Measurements from ENCODE around the gene GTF2H1. TPM values are rescaled to one million over a fixed set of nuclear protein-coding genes. Genes with fewer than 3 reads are reported as not detected.
"Not testable (repeated sequence)": the region's sequence is repeated elsewhere in the genome, so short reads cannot be mapped to it uniquely, and the experiment has no call there.

The GTF2H1 gene
- total RNA-seq, 1 donor from 2014 or later, result 42.4 TPM

DNA sequence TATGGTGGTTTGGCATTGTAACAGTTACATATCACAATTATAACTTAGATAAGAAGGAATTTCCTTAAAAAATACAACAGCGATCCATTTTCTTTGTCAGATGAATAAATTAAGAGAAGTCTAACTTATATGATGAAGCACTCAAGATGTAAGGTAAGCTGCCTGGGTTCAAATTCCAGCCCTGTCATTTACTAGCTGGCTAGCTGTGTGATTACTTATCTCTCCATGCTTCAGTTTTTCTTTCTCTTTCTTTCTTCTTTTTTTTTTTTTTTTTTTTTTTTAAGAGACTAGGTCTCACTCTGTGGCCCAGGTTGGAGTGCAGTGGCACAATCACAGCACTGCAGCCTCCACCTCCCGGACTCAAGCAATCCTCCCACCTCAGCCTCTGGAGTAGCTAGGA, 49.8 kb downstream of the GTF2H1 start:
- no peak for DNase-seq (ENCODE audit: low read depth in 2 of 2)

DNA sequence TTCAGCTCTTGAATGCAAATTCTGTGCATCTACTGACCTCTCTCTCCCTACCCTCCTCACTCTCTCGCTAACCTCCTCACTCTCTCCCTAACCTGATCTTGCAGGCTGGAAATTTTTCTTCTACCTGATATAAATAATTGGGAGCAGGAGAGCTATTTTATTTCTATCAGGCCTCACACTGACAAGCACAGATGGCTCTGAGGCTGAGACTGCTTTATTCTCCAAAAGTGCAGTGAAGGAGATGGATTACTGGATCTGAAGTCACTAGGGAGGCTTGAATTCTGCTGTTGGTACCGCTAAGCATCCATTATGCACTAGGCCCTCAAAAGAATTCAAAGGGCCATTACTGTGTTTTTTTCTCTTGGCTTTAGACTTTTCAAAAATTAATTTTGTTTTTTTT, 52.6 kb downstream of the GTF2H1 start:
- DNase-seq (ENCODE audit: low read depth in 2 of 2), result no peak

- no peak for DNase-seq (ENCODE audit: low read depth in 2 of 2)
Observed at GRCh38 chr11:18375941-18376340, 53.6 kb downstream of the GTF2H1 start.

DNA sequence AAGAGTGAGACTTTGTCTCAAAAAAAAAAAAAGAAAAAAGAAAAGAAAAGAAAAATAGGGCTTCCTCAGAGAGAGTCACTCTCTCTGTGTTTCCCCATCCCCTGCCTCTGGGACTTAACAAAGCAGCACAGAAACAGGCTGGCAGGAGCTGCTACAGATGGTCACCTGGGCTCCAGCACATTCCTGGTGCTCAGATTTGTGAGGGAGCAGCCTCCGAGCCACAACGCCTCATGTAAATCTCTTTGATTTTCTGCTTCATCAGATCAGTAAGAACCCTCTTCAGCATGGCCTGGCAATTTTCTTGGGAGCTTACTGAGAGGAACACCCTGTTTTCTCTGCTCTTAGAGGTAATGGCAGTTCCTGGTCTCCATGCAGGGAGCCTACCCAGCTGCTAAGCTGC, 56.8 kb downstream of the GTF2H1 start:
- no peak for DNase-seq (ENCODE audit: low read depth in 2 of 2)

GRCh38 chr11:18383388-18384156, 61.2 kb downstream of the GTF2H1 start:
- DNase-seq (ENCODE audit: low read depth in 2 of 2), result peak in 1 of 2 donors; percentile 85

- DNase-seq (ENCODE audit: low read depth in 2 of 2), result peak in 1 of 2 donors; percentile 75
Observed at GRCh38 chr11:18384157-18384641, 61.8 kb downstream of the GTF2H1 start.

DNA sequence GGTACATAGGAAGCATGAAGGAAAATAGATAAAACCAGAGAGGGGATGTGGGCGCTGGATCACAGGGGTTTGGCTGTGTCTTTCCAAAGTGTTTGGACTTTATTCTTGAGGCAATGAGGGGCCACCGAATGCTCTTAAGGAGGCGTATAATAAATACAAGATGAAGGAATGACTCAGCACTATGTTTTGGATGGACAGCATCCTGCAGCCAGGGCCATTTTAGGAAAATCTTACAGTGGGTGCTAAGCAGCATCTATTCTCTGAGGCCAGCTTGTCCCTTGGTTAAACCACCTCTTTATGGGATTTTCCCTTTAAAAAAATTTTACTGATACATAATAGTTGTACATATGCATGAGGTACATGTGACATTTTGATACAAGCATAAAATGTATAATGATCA, 67.7 kb downstream of the GTF2H1 start:
- no peak for DNase-seq (ENCODE audit: low read depth in 2 of 2)

GRCh38 chr11:18392434-18393321, 70.3 kb downstream of the GTF2H1 start:
- DNase-seq (ENCODE audit: low read depth in 2 of 2), result no peak

DNA sequence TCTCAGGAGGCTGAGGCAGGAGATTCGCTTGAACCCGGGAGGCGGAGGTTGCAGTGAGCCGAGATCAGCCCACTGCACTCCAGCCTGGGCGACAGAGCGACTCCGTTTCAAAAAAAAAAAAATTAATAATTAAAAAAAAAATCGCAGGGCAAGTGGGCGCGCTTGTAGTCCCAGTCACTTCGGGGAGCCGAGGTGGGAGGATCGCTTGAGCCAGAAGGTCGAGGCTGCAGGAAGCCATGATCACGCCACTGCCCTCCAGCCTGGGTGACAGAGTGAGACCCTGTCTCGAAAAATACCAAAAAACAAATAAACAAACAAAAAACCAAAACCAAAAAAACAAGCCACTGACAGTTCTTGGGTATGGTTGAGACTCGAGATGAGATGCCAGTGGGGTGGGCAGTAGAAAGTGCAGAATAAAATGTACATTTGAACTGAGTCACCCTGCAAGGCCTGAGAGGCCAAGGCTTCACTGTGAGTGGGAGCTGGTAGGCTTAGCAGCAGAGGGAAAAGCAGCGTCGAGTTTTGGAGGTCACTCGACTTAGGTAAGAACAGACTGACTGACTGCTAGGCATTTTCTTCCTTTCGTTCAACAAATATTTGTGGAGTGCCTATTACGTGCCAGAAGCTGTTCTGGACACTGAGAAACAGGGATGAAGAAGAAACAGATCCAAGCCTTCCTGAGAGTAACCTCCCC, 71.4 kb downstream of the GTF2H1 start:
- no peak for DNase-seq (ENCODE audit: low read depth in 2 of 2)

GRCh38 chr11:18394275-18394927, 72.0 kb downstream of the GTF2H1 start, which contains the start of gene LDHA:
Gene LDHA, plus strand, starts transcription at chr11:18394563. Its CDS starts 2,280 bp downstream, at chr11:18396843.
- DNase-seq (ENCODE audit: low read depth in 2 of 2), result peak; percentile 85 to 97

- DNase-seq (ENCODE audit: low read depth in 2 of 2), result peak in 1 of 2 donors; percentile 36
Observed at GRCh38 chr11:18394928-18395734, 72.8 kb downstream of the GTF2H1 start.

DNA sequence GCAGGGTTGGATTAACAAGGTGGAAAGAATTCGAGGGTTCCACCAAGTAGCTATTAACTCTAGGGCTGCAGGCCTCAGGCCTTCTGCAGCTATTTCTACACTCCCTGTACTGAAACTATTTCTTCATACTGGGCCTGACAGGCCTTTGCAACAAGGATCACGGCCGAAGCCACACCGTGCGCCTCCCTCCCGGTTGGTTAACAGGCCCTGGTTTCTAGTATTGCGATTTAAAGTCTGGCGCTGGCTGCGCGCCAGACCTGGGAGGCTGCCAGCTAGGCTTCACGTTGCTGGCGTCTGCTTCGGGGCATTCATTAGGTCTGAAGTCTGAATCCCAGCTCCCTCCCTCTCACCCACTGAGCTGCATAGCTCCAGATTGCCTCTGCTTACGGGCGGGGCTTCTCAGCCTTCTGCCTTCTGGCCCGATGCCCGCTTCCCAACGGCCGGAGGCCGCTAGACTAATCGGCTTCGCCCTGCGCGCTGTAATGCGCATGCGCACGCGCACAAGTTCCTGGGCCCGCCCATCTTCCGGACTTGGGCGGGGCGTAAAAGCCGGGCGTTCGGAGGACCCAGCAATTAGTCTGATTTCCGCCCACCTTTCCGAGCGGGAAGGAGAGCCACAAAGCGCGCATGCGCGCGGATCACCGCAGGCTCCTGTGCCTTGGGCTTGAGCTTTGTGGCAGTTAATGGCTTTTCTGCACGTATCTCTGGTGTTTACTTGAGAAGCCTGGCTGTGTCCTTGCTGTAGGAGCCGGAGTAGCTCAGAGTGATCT, 73.6 kb downstream of the GTF2H1 start:
- peak; percentile 93 to 98 for DNase-seq (ENCODE audit: low read depth in 2 of 2)

DNA sequence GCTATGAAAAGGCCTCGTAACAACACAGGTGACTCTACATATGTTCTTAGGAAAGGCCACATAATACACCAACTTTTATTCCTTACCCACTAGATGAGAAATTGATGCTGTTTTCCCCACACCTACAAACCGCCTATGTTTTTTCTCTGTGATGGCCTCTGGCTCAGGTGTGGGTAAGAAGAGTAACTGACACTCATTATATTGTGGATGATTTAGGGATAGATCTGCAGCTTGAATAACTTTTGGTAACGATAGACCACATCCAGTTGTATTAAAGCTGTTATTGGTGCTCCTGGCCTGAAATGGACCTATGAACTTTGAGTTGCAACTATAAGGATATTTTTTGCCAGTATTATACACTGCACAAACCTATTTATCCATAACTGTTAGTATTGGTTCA, 75.6 kb downstream of the GTF2H1 start:
- no peak for DNase-seq (ENCODE audit: low read depth in 2 of 2)

DNA sequence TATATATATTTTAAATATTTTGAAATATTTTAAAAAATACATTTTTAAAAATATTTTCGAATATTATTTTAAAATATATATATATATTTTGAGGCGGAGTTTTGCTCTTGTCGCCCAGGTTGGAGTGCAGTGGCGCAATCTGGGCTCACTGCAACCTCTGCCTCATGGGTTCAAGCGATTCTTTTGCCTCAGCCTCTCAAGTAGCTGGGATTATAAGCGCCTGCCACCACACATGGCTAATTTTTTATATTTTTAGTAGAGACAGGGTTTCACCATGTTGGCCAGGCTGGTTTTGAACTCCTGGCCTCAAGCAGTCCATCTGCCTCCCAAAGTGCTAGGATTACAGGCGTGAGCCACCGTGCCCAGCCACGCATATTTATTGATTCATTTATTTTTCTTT, 78.7 kb downstream of the GTF2H1 start:
- not testable (repeated sequence) for DNase-seq (ENCODE audit: low read depth in 2 of 2)

DNA sequence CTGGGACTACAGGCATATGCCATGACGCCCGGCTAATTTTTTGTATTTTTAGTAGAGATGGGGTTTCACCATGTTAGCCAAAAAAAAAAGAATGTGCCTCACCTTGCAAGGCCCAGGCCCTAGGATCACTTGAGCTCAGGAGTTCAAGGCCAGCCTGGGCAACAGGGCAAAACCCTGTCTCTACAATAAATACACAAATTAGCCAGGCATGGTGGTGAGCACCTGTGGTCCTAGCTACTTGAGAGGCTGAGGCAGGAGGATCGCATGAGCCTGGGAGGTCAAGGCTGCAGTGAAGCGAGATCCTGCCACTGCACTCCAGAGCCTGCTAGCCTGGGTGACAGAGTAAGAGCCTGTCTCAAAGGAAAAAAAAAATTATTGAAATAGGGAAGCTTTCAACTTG, 81.7 kb downstream of the GTF2H1 start:
- no peak for DNase-seq (ENCODE audit: low read depth in 2 of 2)

GRCh38 chr11:18407400-18407799, 85.0 kb downstream of the GTF2H1 start:
- not testable (repeated sequence) for DNase-seq (ENCODE audit: low read depth in 2 of 2)

DNA sequence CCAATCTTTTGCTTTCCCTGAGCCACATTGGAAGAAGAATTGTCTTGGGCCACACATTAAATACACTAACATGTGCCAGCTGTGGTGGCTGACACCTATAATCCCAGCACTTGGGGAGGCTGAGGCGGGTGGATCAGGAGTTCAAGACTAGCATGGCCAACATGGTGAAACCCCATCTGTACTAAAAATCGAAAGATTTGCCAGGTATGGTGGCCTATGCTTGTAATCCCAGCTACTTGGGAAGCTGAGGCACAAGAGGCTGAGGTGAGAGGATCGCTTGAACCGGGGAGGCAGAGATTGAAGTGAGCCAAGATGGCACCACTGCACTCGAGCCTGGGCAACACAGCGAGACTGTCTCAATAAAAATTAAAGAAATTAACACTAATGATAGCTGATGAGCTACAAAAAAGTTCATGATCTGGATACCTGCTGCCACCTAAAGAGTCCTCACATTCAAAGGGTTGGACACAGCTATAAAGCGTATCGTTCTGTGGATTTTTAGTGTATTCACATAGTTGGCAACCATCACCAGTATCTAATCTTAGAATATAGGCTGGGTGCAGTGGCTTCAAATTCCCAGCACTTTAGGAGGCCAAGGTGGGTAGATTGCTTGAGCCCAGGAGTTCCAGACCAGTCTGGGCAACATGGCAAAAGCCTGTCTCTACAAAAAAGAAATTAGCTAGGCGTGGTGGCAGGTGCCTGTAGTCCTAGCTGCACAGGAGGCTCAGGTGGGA, 86.4 kb downstream of the GTF2H1 start:
- DNase-seq (ENCODE audit: low read depth in 2 of 2), result no peak

DNA sequence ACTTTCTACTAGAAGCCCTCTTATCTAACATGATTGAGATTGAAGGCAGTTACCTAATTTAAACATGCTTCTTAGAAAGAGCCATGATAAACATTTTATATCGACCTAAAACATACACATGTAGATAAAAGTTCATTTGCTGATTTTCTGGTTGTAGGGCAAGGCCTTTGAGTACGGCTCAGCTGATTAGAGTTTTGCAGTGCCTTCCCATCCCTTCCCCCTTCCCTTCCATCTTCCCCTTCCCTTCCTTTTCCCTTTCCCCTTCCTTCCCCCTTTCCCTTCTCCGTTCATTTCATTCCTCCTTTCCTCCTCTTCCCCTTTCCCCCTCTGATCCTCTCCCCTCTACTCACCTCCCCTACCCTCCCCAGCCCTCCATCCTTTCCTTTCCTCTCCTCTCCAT, 94.1 kb downstream of the GTF2H1 start:
- DNase-seq (ENCODE audit: low read depth in 2 of 2), result no peak
